ENCODE measurements around the gene RAP1GAP2.

Gene RAP1GAP2

DNA sequence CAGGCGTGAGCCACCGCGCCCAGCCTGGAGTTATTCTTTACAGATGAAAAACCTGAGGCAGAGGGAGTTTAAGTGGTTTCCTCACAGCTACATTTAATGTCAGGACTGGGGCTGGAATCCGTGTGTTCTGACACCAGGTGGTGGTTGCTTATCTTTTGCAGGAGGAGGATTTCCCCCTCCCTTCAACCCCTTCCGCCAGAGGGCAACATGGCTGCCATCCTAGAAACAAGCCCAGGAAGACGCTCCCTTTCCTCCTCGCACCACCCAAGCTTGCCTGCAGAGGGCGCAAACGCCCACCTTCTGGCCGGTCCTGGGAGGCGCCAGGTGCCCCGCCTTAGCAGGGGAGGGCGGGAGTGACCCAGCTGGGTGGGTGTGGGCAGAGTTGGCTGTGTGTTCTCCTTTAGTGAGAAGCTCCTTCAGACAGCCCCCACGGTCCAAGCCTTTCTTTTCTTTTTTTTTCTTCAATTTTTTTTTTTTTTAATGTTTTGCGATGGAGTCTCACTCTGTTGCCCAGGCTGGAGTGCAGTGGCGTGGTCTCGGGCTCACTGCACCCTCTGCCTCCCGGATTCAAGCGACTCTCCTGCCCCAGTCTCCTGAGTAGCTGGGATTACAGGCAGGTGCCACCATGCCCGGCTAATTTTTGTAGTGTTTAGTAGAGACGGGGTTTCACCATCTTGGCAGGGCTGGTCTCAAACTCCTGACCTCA, 9.9 kb upstream of the RAP1GAP2 start:
- DNase-seq (ENCODE audit: low read depth) = peak; percentile 82

GRCh38 chr17:2789700-2790099, 6.5 kb upstream of the RAP1GAP2 start:
- no peak for DNase-seq (ENCODE audit: low read depth)

DNA sequence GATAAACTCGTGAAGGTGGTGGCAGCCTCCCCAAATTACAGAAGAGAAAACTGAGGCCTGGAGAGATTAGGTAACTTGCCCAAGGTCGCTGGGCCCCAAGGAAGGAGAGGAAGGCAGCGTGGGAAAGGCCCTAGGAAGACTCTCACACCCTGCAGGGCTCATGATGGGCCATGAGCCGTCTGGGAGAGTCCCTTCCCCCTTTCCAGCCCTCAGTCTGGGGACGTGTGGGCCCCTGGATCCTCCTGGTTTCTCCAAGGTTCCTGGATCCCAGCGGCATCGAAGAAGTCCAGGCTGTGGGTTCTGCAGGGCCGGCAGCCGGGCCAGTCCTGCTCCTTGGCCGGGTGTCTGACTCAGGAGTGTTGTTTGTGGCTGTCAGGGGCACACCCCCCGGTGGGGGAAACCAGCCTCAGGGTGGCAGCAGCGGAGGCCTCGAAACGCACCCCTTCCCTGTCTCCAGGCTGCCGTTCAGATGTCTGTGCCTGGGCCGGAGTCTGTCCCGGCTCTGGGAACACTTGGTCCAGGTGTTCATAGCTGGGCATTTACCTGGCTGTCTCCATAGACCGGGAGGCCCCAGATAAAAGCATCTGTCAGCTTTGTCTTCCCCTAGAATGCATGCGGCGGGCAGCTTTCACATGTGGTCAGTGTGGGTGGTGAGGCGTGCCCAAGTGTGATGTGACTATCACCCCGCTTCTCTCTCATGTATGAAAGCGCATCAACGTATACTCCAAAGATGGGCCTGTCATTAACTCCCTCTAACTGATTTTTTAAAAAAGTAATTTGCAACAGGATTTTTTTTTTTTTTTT, 3.7 kb upstream of the RAP1GAP2 start:
- DNase-seq (ENCODE audit: low read depth) = no peak

DNA sequence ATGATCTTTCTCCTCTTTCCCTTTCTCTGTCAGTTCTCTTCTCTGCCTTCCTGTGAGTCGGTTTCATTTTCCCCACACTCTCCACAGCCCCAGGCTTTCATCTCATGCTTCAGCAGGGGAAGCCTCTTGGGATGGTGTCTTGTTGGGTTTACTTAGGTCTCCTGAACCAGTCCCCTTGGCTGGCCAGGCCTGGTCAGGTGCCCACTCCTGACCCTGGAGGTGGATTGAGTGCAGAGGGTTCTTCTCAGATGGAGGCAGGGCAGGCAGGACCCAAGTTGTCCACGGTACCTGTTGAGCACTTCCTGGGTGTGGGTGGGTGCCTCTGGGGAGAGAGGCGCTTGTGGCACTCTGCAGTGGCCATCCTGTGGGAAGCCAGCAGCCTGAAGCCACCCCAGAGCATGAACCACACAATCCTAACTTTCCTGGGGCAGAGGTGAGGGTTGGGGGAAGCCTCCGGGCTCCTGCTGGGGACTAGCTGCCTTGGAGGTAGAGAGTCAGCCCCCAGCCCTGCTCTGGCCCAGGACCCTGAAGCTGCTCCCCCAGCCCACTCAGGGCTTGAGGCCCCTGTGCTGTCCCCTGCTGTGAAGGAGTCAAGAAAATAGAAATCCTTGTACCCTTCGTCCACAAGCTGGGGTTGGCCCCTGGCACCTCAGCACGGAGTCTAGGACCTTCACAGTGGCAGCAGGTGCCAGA, 2.0 kb upstream of the RAP1GAP2 start:
- DNase-seq (ENCODE audit: low read depth) = no peak

- DNase-seq (ENCODE audit: low read depth) = no peak
These were observed 636 bp upstream of the RAP1GAP2 start for GRCh38 chr17:2795441-2796163.

DNA sequence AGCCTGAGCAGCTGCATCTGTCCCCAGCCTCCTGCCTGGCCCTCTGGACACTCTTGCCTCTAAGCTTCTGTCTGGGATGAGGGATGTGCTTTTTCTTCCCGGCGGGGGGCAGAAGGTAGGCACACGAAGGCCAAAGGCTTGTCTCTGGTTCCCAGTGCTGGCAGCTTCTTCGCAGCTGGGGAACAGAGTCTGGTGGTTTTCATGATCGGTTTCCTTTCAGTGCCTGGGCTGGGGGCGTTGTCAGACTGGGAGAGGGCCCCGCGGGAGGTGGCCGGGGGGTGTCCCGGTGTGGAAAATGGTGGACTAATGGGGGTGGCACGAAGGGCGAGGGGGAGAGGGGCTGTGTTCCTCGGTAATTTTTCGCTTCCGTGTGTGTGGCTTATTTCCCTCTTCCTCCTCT, 988 bp downstream of the RAP1GAP2 start:
- DNase-seq (ENCODE audit: low read depth) = no peak

- no peak for DNase-seq (ENCODE audit: low read depth)
These were observed 1.4 kb downstream of the RAP1GAP2 start for GRCh38 chr17:2797637-2798036.

- no peak for DNase-seq (ENCODE audit: low read depth)
These were observed 1.9 kb downstream of the RAP1GAP2 start for GRCh38 chr17:2798188-2798587.

GRCh38 chr17:2798678-2799077, 2.4 kb downstream of the RAP1GAP2 start:
- DNase-seq (ENCODE audit: low read depth) = no peak

DNA sequence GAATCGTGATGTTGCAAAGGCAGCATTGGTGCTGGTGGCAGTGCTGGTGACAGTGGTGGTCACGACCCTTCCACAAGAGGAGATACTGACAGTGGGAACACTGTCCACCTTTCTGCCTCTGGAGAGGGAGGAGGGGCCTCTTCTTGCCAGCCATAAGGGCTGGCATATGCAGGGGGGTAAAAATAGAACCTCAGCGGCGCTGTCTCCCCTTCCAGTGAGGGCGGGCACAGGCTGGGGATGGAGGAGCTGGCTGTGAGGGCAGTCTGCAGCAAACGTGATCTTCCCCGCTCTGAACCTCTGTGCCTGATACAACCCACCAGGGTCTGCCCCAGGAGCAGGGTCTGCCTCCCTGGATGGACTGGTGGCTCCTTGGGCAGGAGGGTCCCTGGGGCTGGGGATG, 3.4 kb downstream of the RAP1GAP2 start:
- DNase-seq (ENCODE audit: low read depth) = no peak

DNA sequence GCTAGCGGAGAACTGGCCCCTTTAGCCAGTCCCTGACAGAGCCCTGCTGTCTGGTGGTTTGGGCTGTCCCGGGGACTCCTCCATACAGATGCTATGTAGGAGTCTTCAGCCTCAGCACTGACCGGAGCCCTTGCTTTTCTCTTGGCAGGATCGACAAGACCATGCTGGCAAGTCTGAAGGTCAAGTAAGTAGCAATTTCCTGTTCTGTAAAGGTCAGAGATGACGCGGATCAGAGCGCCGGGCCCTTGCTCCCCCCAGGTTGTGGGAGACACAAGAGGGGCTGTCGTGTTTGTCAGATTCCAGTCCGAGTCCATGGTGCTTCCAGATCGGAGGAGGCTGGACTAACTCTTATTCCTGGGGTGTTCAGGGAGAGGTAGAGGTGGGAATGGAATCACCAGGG, 4.1 kb downstream of the RAP1GAP2 start:
- no peak for DNase-seq (ENCODE audit: low read depth)

- DNase-seq (ENCODE audit: low read depth) = no peak
These were observed 5.6 kb downstream of the RAP1GAP2 start for GRCh38 chr17:2801841-2802240.

DNA sequence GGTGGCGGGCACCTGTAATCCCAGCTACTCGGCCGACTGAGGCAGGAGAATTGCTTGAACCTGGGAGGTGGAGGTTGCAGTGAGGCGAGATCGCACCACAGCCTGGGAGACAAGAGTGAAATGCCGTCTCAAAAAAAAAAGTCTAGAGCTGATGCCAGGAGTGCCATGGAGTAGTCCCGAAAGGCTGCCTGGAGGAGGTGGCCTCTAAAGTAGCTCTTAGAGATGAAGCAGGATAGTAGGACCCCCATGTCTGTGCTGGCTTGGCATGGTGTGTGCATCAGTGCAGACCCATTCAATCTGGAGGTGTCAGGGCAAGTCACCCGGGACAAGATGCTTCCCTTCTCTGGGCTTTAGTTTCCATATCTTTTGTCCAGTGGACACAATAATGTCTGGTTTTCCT, 6.3 kb downstream of the RAP1GAP2 start:
- DNase-seq (ENCODE audit: low read depth) = no peak

DNA sequence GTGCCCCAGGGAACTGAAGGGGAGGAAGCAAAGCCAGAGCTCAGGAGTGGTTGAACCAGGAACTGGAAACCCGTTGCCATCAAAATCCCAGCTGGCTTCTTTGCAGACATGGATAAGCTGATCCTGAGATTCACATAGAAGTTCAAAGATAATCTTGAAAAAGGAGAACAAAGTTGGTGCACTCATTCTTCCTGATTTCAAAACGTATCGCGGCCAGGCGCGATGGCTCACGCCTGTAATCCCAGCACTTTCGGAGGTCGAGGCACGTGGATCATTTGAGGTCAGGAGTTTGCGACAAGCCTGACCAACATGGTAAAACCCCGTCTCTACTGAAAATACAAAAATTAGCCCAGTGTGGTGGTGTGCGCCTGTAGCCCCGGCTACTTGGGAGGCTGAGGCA, 7.1 kb downstream of the RAP1GAP2 start:
- DNase-seq (ENCODE audit: low read depth) = no peak

DNA sequence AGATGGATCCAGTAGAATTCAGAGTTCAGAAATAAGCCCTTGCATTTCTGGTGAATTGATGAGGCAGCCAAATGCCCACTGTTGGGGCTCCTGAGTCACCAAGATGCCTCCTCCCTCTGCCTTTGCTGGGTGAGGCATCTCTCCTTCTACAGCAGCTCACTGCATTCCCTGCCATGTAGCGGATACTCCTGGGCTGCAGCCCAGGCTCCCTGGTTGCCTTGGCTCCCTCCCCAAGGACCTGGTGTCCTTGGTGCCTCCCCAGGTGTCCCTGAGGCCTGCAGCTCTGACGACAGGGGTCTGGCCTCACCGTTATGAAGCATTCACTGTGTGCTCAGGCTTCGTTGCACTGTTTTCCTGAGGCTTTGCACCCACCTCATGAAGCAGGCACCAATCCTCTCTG, 7.7 kb downstream of the RAP1GAP2 start:
- no peak for DNase-seq (ENCODE audit: low read depth)

DNA sequence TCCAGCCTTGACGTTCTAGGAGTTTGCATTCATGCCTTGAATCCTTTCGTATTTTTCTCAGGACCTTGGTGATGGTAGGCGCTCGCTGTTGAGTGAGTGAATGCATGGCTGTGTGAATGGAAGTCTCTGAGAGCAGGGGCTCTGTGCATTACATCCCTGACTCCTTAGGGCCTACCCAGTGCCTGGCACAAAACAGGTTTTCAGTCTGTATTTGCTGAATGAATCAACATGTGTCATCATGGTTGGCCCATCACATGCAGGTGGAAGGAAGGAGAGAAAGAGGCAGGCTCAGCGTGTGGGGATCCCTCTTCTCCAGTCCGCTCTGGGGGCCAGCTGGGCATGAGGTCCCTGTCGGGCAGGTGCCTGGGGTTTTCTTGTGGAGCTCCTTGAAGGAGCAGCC, 8.7 kb downstream of the RAP1GAP2 start:
- DNase-seq (ENCODE audit: low read depth) = no peak

DNA sequence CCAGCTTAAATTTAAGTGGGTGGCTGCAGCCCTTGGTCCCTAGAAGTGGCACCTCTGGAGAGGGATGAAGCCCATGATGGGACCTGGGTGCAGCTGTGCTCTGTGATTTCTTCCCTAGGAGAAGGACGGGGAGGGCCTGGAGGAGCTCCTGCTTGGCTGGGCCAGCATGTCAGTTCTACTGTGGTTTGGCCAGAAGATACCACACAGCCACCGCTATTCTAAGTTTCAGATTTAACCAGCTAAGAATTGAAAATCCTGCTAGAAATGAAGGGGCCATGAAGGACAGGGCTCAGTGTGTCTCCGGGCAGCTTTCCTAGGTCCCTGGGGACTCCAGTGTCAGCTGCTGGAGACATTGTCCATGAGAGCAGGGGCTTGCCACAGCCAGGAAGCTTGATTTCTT, 9.7 kb downstream of the RAP1GAP2 start:
- no peak for DNase-seq (ENCODE audit: low read depth)

DNA sequence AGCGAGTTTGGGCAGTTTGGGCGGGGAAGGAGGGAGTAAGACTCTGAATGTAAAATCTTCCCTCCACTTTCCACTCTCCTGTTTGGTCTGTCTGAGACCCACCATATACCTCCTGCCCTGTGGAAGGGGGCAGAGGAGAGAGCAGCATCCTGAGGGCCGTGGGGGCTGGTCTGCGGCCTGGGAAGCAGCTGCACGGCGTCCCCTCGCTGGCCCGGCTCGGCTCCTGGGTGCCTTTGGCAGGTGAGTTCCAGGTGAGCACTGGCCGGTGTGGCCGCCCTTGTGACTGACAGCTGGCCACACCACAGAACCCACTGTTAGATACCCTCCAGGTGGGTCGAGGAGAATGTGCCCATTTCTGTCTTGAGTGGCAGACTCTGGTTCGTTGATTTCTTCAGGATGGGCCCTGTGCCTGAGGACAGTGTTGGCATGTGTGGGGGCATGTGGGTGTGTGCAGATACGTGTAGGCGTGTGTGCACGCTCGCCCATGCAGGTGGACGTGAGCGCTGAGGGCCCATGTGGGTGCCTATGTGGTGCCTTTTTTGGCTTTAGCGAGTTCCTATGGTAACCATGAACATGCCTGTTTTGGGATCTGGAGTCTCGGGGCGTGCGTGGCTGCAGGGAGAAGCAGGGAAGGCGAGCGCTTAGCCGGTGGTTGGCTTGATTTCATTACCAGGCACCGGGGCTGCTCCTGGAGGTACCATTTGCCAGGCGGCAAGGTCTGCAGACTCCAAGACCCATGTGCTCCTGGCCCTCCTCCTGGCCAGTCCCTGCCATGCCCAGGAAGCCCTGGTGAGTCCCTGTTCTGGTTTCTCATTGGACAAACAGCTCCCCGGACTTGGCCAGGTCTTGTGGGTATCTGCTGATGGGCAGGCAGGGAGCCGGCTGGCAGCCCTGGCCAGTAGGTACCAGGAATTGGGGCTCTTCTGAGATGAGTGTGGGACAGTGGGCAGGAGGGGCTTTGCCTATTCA, 12.4 kb downstream of the RAP1GAP2 start:
- DNase-seq (ENCODE audit: low read depth) = no peak

- no peak for DNase-seq (ENCODE audit: low read depth)
These were observed 13.1 kb downstream of the RAP1GAP2 start for GRCh38 chr17:2809337-2809736.

DNA sequence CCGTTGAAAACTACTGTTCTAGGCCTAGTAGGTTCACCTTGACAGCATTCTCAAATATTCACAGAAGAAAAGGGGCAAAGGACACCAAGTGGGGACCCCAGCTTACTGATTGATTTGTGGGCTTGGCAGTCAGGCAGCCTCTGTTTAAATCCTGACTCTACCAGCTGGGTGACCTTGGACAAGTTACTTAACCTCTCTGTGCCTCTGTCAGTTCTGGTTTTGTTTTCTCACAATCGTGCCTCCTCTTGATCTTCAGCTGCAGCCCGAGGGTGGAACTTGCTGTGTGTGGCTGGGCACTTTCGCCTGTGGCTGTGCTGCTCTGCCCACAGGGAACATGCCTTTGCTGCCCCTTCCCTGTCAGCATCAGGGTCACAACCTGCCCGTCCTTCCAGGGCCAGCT, 17.8 kb downstream of the RAP1GAP2 start:
- DNase-seq (ENCODE audit: low read depth) = no peak

All from T follicular helper cell (primary cell).